ENCODE measurements around the gene CGRRF1. TPM values are rescaled to one million over a fixed set of nuclear protein-coding genes. Genes with fewer than 3 reads are reported as not detected.
A peak's percentile ranks its signal among the peaks of the same experiment; 100 is the strongest.

Gene CGRRF1
- total and polyA plus RNA-seq, 10 of the 15 experiments (the other 5 are each of a cell fraction or from before 2014, with no cell fraction given) = 5.5 to 47.7 (median 13.5) TPM

DNA sequence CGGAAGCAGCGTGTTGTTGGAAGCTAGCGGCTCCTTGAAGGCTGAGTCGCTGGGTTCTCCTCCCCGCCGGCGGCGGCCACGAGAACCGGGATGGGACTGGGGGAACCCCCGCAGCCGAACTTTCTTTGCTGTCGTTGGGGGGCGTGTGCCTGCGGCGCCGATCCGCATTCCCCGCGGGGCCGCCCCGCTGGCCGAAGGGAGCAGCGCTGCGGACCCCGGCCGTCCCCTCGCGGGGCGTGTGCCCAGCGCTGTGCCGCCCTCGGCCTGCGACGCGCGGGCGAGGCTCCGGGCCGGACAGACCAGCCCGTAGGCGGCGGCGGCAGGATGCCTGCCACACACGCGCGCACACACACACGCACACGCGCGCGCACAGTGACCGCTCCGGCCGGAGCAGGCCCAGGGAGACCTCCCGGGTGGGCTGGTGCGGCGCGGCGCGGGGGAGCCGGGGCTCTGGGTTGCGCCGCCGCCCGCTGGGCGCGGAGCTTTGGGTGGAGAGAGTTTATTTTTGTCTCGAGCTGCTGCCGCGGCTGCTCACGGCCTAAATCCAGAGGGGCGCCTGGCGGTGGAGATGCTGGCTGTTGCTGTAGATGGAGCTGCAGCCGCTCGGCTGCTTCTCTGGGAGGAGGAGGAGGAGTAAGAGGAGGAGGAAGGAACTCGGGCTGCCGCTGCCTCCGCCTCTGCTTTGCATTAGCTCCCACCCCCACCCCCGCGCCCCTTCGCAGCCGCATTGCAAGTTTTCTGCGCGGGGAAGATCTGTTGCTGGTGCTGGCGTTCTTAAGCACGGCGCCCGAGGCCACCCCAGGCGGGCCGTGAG, 56.9 kb downstream of the CGRRF1 start, which contains the start of gene SAMD4A (continued):
- TF ChIP-seq CREB1 (IDR thresholded peaks at IDR 0.05; ENCODE audit: low read depth) = no peak
- TF ChIP-seq, protein P1, sequence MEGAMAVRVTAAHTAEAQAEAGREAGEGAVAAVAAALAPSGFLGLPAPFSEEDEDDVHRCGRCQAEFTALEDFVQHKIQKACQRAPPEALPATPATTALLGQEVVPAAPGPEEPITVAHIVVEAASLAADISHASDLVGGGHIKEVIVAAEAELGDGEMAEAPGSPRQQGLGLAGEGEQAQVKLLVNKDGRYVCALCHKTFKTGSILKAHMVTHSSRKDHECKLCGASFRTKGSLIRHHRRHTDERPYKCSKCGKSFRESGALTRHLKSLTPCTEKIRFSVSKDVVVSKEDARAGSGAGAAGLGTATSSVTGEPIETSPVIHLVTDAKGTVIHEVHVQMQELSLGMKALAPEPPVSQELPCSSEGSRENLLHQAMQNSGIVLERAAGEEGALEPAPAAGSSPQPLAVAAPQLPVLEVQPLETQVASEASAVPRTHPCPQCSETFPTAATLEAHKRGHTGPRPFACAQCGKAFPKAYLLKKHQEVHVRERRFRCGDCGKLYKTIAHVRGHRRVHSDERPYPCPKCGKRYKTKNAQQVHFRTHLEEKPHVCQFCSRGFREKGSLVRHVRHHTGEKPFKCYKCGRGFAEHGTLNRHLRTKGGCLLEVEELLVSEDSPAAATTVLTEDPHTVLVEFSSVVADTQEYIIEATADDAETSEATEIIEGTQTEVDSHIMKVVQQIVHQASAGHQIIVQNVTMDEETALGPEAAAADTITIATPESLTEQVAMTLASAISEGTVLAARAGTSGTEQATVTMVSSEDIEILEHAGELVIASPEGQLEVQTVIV (IDR thresholded peaks at IDR 0.05; ENCODE audit: borderline replicate concordance, partially characterized antibody) = no peak
- TF ChIP-seq, protein P2, sequence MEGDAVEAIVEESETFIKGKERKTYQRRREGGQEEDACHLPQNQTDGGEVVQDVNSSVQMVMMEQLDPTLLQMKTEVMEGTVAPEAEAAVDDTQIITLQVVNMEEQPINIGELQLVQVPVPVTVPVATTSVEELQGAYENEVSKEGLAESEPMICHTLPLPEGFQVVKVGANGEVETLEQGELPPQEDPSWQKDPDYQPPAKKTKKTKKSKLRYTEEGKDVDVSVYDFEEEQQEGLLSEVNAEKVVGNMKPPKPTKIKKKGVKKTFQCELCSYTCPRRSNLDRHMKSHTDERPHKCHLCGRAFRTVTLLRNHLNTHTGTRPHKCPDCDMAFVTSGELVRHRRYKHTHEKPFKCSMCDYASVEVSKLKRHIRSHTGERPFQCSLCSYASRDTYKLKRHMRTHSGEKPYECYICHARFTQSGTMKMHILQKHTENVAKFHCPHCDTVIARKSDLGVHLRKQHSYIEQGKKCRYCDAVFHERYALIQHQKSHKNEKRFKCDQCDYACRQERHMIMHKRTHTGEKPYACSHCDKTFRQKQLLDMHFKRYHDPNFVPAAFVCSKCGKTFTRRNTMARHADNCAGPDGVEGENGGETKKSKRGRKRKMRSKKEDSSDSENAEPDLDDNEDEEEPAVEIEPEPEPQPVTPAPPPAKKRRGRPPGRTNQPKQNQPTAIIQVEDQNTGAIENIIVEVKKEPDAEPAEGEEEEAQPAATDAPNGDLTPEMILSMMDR (IDR thresholded peaks at IDR 0.05 in 2 of 3, conservative IDR thresholded peaks at IDR 0.05 in 1 of 3; ENCODE audit: control insufficient read depth in 2 of 3, extremely low read depth in 1 of 3, insufficient read depth in 1 of 3, low read depth in 3 of 3, low read length in 3 of 3) = peak in 1 of 3 experiments; percentile 34; a peak in 2 of 6 replicates

DNA sequence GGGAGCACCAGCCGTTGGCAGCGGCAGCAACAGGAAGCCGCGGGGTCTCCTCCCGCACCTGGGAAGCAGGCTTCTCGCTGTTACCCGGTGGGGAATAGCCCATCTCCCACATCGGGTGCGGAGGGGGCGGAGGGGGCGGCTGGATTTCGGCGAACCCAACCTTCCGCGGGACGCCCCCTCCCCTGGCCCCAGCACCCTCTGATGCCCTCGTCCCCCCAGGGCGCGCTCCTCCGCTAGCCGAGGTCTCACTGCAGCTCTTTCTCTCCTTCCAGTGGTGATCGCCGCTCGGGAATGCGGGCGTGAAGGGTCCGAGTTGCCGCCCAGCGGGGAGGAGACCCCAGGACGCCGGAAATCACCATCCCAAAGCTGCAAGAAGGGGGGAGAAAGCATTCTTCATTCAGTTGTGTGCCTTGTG, 57.5 kb downstream of the CGRRF1 start:
- ATAC-seq = peak; percentile 1; the same call in 2 of the 3 replicates
- FAIRE-seq = no peak
- H3K4me1 ChIP-seq (ENCODE audit: control insufficient read depth, insufficient read depth, low read length) = peaks cover 12% of the 10 kb centered on the region; the same call in 1 of the 2 replicates
- H3K4me3 ChIP-seq = peak overlapping the region; percentile 79
- TF ChIP-seq HDGF (IDR thresholded peaks at IDR 0.05) = 0 out of 2 replicates have a peak, but pooled peaks have one; percentile 34
- peak in 1 of 2 experiments; percentile 12; a peak in 1 of 4 replicates for TF ChIP-seq IKZF2 (IDR thresholded peaks at IDR 0.05)
- TF ChIP-seq, protein P3, sequence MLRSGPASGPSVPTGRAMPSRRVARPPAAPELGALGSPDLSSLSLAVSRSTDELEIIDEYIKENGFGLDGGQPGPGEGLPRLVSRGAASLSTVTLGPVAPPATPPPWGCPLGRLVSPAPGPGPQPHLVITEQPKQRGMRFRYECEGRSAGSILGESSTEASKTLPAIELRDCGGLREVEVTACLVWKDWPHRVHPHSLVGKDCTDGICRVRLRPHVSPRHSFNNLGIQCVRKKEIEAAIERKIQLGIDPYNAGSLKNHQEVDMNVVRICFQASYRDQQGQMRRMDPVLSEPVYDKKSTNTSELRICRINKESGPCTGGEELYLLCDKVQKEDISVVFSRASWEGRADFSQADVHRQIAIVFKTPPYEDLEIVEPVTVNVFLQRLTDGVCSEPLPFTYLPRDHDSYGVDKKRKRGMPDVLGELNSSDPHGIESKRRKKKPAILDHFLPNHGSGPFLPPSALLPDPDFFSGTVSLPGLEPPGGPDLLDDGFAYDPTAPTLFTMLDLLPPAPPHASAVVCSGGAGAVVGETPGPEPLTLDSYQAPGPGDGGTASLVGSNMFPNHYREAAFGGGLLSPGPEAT (IDR thresholded peaks at IDR 0.05; ENCODE audit: low read depth) = 0 out of 2 replicates have a peak, but pooled peaks have one; percentile 13
- 0 out of 2 replicates have a peak, but pooled peaks have one; percentile 12 for TF ChIP-seq BACH1 (IDR thresholded peaks at IDR 0.05; ENCODE audit: borderline replicate concordance)
- TF ChIP-seq RELA (IDR thresholded peaks at IDR 0.05; ENCODE audit: borderline replicate concordance, partially characterized antibody) = no peak
- TF ChIP-seq NR2C1 (IDR thresholded peaks at IDR 0.05) = no peak
- TF ChIP-seq MEF2B (IDR thresholded peaks at IDR 0.05; ENCODE audit: partially characterized antibody, poor library complexity, severe bottlenecking) = peak; percentile 54
- H3K4me2 ChIP-seq (ENCODE audit: control insufficient read depth, insufficient read depth) = peak overlapping the region; percentile 98
- DNase-seq (ENCODE audit: low read depth, low spot score) = no peak
- H4K20me1 ChIP-seq (ENCODE audit: control insufficient read depth, insufficient read depth) = no peaks in the 10 kb centered on the region
- BruUV-seq (replicated peaks) = TSS peak; percentile 34
- H3K27me3 ChIP-seq (replicated peaks in 1 of 2; ENCODE audit: control insufficient read depth in 2 of 2, insufficient read depth in 2 of 2, low read length in 1 of 2) = peaks cover 0 to 3% of the 10 kb centered on the region in 2 experiments; a peak in 1 of 4 replicates
- intact Hi-C loops (cut with micrococcal nuclease; ENCODE audit: unreplicated experiment) = loop anchor here (2.0 to 5.0 kb wide), 2 partner anchors 56 to 325 kb away; no protein-coding TSS in a partner anchor
- peak overlapping the region; percentile 51; the same call in 1 of the 2 replicates for H3K9ac ChIP-seq (ENCODE audit: control insufficient read depth, insufficient read depth, low read length)
- no peaks in the 10 kb centered on the region for H3K79me2 ChIP-seq (ENCODE audit: control insufficient read depth, insufficient read depth, low read length)
- WGBS (ENCODE audit: insufficient coverage, insufficient replicate concordance, low lambda C conversion rate, missing lambda C conversion rate) = 2% methylated on average over 30 of the region's 31 CpGs
- POLR2A ChIA-PET = interaction anchor here (0.5 to 1.7 kb wide), 3 partner anchors 17 to 124 kb away, joined by 3 to 5 read pairs (median 5); no protein-coding TSS in a partner anchor
- RAD21 ChIA-PET (ENCODE audit: unreplicated experiment) = interaction anchor here (0.6 to 7.2 kb wide), 12 partner anchors 36 to 314 kb away, joined by 3 to 130 read pairs (median 4); no protein-coding TSS in a partner anchor
- H3K9me3 ChIP-seq (replicated peaks; ENCODE audit: control insufficient read depth, insufficient read depth, low read length) = no peaks in the 10 kb centered on the region; the same call in 2 of the 3 replicates
- SMC1A ChIA-PET (ENCODE audit: uncharacterized antibody, unreplicated experiment) = interaction anchor here (0.6 to 6.8 kb wide), 6 partner anchors 14 to 206 kb away, joined by 3 to 87 read pairs (median 4); no protein-coding TSS in a partner anchor
- no peaks in the 10 kb centered on the region for H3K36me3 ChIP-seq (ENCODE audit: control insufficient read depth in 2 of 2, insufficient read depth in 2 of 2, low read length in 1 of 2)
- no peak overlapping the region for H3K27ac ChIP-seq (ENCODE audit: control insufficient read depth, insufficient read depth)
- in situ Hi-C loops (cut with MboI) = loop anchor here (5.0 kb wide), 1 partner anchor 75 kb away; no protein-coding TSS in a partner anchor
- H2AFZ ChIP-seq (ENCODE audit: control insufficient read depth, low read depth, low read length) = peak overlapping the region; percentile 74
- CTCF ChIA-PET = interaction anchor here (0.8 to 7.7 kb wide), 9 partner anchors 66 to 208 kb away, joined by 3 to 160 read pairs (median 7); no protein-coding TSS in a partner anchor

All from GM12878 (cell line).